ENCODE results near the gene DYNC2LI1.

Gene DYNC2LI1

GRCh38 chr2:43814711-43815110 lies 40.9 kb downstream of the DYNC2LI1 start:
- in situ Hi-C loops (cut with HindIII; ENCODE audit: low sequenced_read_pairs) = no loop called here
- no peak for TF ChIP-seq CTCF (IDR thresholded peaks at IDR 0.05; ENCODE audit: low read depth, low read length)
- DNase-seq (ENCODE audit: low read depth, low spot score) = no peak
- H3K4me3 ChIP-seq (ENCODE audit: low read depth, low read length) = no peak overlapping the region

GRCh38 chr2:43818761-43819160 lies 44.9 kb downstream of the DYNC2LI1 start:
- peak; percentile 34 for DNase-seq (ENCODE audit: low read depth, low spot score)
- in situ Hi-C loops (cut with HindIII; ENCODE audit: low sequenced_read_pairs) = no loop called here
- H3K4me3 ChIP-seq (ENCODE audit: low read depth, low read length) = no peak overlapping the region
- no peak for TF ChIP-seq CTCF (IDR thresholded peaks at IDR 0.05; ENCODE audit: low read depth, low read length)

- in situ Hi-C loops (cut with HindIII; ENCODE audit: low sequenced_read_pairs) = no loop called here
- TF ChIP-seq CTCF (IDR thresholded peaks at IDR 0.05; ENCODE audit: low read depth, low read length) = no peak
- DNase-seq (ENCODE audit: low read depth, low spot score) = no peak
- no peak overlapping the region for H3K4me3 ChIP-seq (ENCODE audit: low read depth, low read length)
Observed at GRCh38 chr2:43819491-43820163, 45.8 kb downstream of the DYNC2LI1 start.

- no peak for DNase-seq (ENCODE audit: low read depth, low spot score)
- H3K4me3 ChIP-seq (ENCODE audit: low read depth, low read length) = no peak overlapping the region
- no peak for TF ChIP-seq CTCF (IDR thresholded peaks at IDR 0.05; ENCODE audit: low read depth, low read length)
- in situ Hi-C loops (cut with HindIII; ENCODE audit: low sequenced_read_pairs) = no loop called here
Observed at GRCh38 chr2:43822839-43823238, 49.0 kb downstream of the DYNC2LI1 start.

- H3K4me3 ChIP-seq (ENCODE audit: low read depth, low read length) = no peak overlapping the region
- no peak for DNase-seq (ENCODE audit: low read depth, low spot score)
- no peak for TF ChIP-seq CTCF (IDR thresholded peaks at IDR 0.05; ENCODE audit: low read depth, low read length)
- in situ Hi-C loops (cut with HindIII; ENCODE audit: low sequenced_read_pairs) = no loop called here
Observed at GRCh38 chr2:43823751-43824150, 49.9 kb downstream of the DYNC2LI1 start.

- DNase-seq (ENCODE audit: low read depth, low spot score) = no peak
- H3K4me3 ChIP-seq (ENCODE audit: low read depth, low read length) = no peak overlapping the region
- TF ChIP-seq CTCF (IDR thresholded peaks at IDR 0.05; ENCODE audit: low read depth, low read length) = no peak
- in situ Hi-C loops (cut with HindIII; ENCODE audit: low sequenced_read_pairs) = no loop called here
Observed at GRCh38 chr2:43824512-43824911, 50.7 kb downstream of the DYNC2LI1 start.

Measured in astrocyte of the spinal cord (primary cell).